Endodermal cell (in vitro differentiated cells): Measurements from ENCODE around the gene SEC31A. TPM values are rescaled to one million over a fixed set of nuclear protein-coding genes. Genes with fewer than 3 reads are reported as not detected.
A peak's percentile ranks its signal among the peaks of the same experiment; 100 is the strongest.

ENCODE experiments used
- DNase-seq: peaks from one replicate; pipeline ENCODE4 v3.0.0-alpha.2; 2017
- H3K27ac ChIP-seq: 2 replicates; pipeline ENCODE4 v1.5.1; 2013; ENCODE audit warnings: mild to moderate bottlenecking, low read depth, low read length, moderate library complexity
- H3K27me3 ChIP-seq: 2 replicates; pipeline ENCODE4 v1.6.1; 2013; ENCODE audit warnings: mild to moderate bottlenecking, low read length, moderate library complexity; ENCODE audit not compliant: insufficient read depth, control insufficient read depth, poor library complexity, severe bottlenecking
- H3K36me3 ChIP-seq: 2 replicates; pipeline ENCODE4 v1.7.0; 2013; ENCODE audit warnings: mild to moderate bottlenecking, low read length, moderate library complexity; ENCODE audit not compliant: control insufficient read depth, insufficient read depth
- H3K4me1 ChIP-seq: one replicate; pipeline ENCODE4 v1.7.0; 2013; ENCODE audit warnings: low read length; ENCODE audit not compliant: control insufficient read depth, insufficient read depth
- H3K4me3 ChIP-seq: 2 replicates; pipeline ENCODE4 v1.5.1; 2013; ENCODE audit warnings: mild to moderate bottlenecking, low read length, moderate library complexity
- H3K9ac ChIP-seq: 2 replicates; pipeline ENCODE4 v1.6.1; 2013; ENCODE audit warnings: mild to moderate bottlenecking, low read length, moderate library complexity; ENCODE audit not compliant: poor library complexity, severe bottlenecking; ENCODE audit errors: extremely low read depth
- H3K9me3 ChIP-seq: 2 replicates; pipeline ENCODE4 v1.6.1; 2013; ENCODE audit warnings: mild to moderate bottlenecking, low read length, moderate library complexity; ENCODE audit not compliant: control insufficient read depth
- H3K27ac Mint-ChIP-seq: 2 replicates; pipeline ENCODE4 v1.8.0; 2020; ENCODE audit warnings: mixed read lengths
- H3K27me3 Mint-ChIP-seq: 2 replicates; pipeline ENCODE4 v1.8.0; 2021; ENCODE audit warnings: mild to moderate bottlenecking, mixed read lengths; ENCODE audit not compliant: insufficient read depth
- H3K36me3 Mint-ChIP-seq: 2 replicates; pipeline ENCODE4 v1.8.0; 2020; ENCODE audit warnings: low read depth, mixed read lengths
- H3K4me1 Mint-ChIP-seq: 2 replicates; pipeline ENCODE4 v1.8.0; 2020; ENCODE audit warnings: mixed read lengths
- H3K4me3 Mint-ChIP-seq: 2 replicates; pipeline ENCODE4 v1.8.0; 2020; ENCODE audit warnings: mild to moderate bottlenecking, moderate library complexity, mixed read lengths
- H3K9me3 Mint-ChIP-seq: 2 replicates; pipeline ENCODE4 v1.8.0; 2020; ENCODE audit warnings: mild to moderate bottlenecking, mixed read lengths
- CTCF ChIP-seq: fragments of 200-600 bp; sonication (generic); conservative IDR thresholded peaks from 2 replicates; pipeline ENCODE4 v1.5.0; 2021; ENCODE audit warnings: antibody characterized with exemption, mild to moderate bottlenecking
- WGBS, 2 experiments: methylation state at CpG; one replicate each; pipeline versions ENCODE4 v1.1.5 to v1.1.7; 2013; ENCODE audit warnings: missing lambda C conversion rate in 2 of 2, mixed read lengths in 1 of 2; ENCODE audit not compliant: insufficient coverage in 1 of 2, insufficient read length in 1 of 2; 5-methylcytosine and 5-hydroxymethylcytosine counted together
- total RNA-seq, 2 donors: library from RNA; stranded (reverse); fragmentation: NEBNext Ultra II Directional in 1 of 2; extraction: Animal tissue kit (Norgen Biotek cat#: 25700) in 1 of 2; gene quantifications; 2 replicates in 1 of 2; 3 replicates in 1 of 2; pipeline ENCODE4 v1.2.1, GENCODE V29; 2021

Gene SEC31A
- total RNA-seq, 2 donors from 2014 or later, result 166 to 182 TPM

GRCh38 chr4:82802911-82803310 is 88.0 kb downstream of the SEC31A start:
- H3K27me3 ChIP-seq, result peaks cover 84% of the 10 kb centered on the region
- WGBS, 2 experiments, result 60 to 76% methylated on average over 1 to 2 of the region's 2 CpGs
- H3K4me3 Mint-ChIP-seq, result no peak overlapping the region

DNA sequence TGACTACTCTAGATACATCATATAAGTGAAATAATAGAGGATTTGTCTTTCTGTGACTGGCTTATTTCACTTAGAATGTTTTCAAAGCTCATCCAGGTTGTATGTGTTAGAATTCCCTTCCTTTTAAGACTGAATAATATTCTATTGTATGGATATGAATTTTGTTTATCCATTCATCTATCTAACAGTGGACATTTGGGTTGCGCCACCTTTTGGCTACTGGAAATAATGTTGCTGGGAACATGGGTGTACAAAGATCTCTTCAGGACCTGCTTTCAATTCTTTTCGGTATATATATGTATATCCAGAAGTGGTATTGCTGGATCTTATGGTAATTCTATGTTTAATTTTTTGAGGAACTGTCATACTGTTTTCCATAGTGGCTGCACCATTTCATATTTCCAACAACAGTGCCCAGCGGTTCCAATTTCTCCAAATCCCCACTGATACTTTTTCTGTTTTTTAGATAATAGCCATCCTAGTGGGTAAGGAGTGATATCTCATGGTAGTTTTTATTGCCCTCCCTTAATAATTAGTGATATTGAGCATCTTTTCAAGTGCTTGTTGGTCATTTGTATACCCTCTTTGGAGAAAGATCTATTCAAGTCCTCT is 88.9 kb downstream of the SEC31A start:
- no peaks in the 10 kb centered on the region for H3K9me3 Mint-ChIP-seq
- H3K36me3 Mint-ChIP-seq, result no peaks in the 10 kb centered on the region
- TF ChIP-seq CTCF, result peak; percentile 48
- Histone ChIP-seq H3K27ac (no peak overlapping the region), H3K4me3 (no peak overlapping the region), H3K4me1 (no peaks in the 10 kb centered on the region), H3K9ac (no peak overlapping the region), H3K27me3 (peaks cover 93% of the 10 kb centered on the region), H3K9me3 (no peaks in the 10 kb centered on the region), H3K36me3 (no peaks in the 10 kb centered on the region)
- peaks cover 15% of the 10 kb centered on the region for H3K4me1 Mint-ChIP-seq
- no peak overlapping the region for H3K4me3 Mint-ChIP-seq
- H3K27me3 Mint-ChIP-seq, result peaks cover 58% of the 10 kb centered on the region
- WGBS, 2 experiments, result 88% methylated on average over 2 of the region's 3 CpGs; no CpG with 5 or more reads in 1 of the 2 experiments
- no peak overlapping the region for H3K27ac Mint-ChIP-seq
- DNase-seq, result no peak

More at GRCh38 chr4:82802911-82803310, 88.0 kb downstream of the SEC31A start:
- H3K4me1 ChIP-seq, result no peaks in the 10 kb centered on the region
- DNase-seq, result no peak
- H3K27ac ChIP-seq, result no peak overlapping the region
- H3K9me3 ChIP-seq, result no peaks in the 10 kb centered on the region
- H3K27ac Mint-ChIP-seq, result no peak overlapping the region
- no peaks in the 10 kb centered on the region for H3K9me3 Mint-ChIP-seq
- peaks cover 9% of the 10 kb centered on the region for H3K4me1 Mint-ChIP-seq
- H3K36me3 ChIP-seq, result no peaks in the 10 kb centered on the region
- no peak overlapping the region for H3K9ac ChIP-seq
- H3K4me3 ChIP-seq, result no peak overlapping the region
- H3K27me3 Mint-ChIP-seq, result peaks cover 58% of the 10 kb centered on the region
- no peaks in the 10 kb centered on the region for H3K36me3 Mint-ChIP-seq
- TF ChIP-seq CTCF, result no peak

GRCh38 chr4:82799006-82799881 is 91.7 kb downstream of the SEC31A start:
- H3K9me3 Mint-ChIP-seq, result peaks cover 2% of the 10 kb centered on the region
- 16 to 18% methylated on average over 20 to 25 of the region's 25 CpGs for WGBS, 2 experiments
- peak; percentile 64 for DNase-seq
- Histone ChIP-seq H3K9ac (peak overlapping the region; percentile 40), H3K27me3 (peaks cover 100% of the 10 kb centered on the region), H3K27ac (no peak overlapping the region), H3K4me3 (peak overlapping the region; percentile 86), H3K4me1 (no peaks in the 10 kb centered on the region), H3K9me3 (no peaks in the 10 kb centered on the region), H3K36me3 (no peaks in the 10 kb centered on the region)
- peaks cover 83% of the 10 kb centered on the region for H3K27me3 Mint-ChIP-seq
- no peak overlapping the region for H3K27ac Mint-ChIP-seq
- TF ChIP-seq CTCF, result no peak
- peak overlapping the region; percentile 62 for H3K4me3 Mint-ChIP-seq
- H3K4me1 Mint-ChIP-seq, result peaks cover 15% of the 10 kb centered on the region
- H3K36me3 Mint-ChIP-seq, result no peaks in the 10 kb centered on the region
